AML-193 (cell line): ENCODE data around the gene ABCC10.
"Not testable (repeated sequence)": the region's sequence is repeated elsewhere in the genome, so short reads cannot be mapped to it uniquely, and the experiment has no call there.

Source experiments
- DNase-seq, 2 experiments: peaks; one replicate each; lab custom pipeline; 2025; lab: John Stamatoyannopoulos, UW

ABCC10 gene

GRCh38 chr6:43447604-43448003 lies 20.3 kb downstream of the ABCC10 start:
- no peak for DNase-seq

GRCh38 chr6:43448916-43449315 lies 21.6 kb downstream of the ABCC10 start:
- DNase-seq: no peak

GRCh38 chr6:43450699-43451131 lies 23.4 kb downstream of the ABCC10 start:
- DNase-seq: no peak

GRCh38 chr6:43451348-43451747 lies 24.0 kb downstream of the ABCC10 start:
- no peak for DNase-seq

- DNase-seq: no peak
These were observed 24.6 kb downstream of the ABCC10 start for GRCh38 chr6:43451939-43452338.

- DNase-seq: no peak
These were observed 25.6 kb downstream of the ABCC10 start for GRCh38 chr6:43452896-43453295.

- no peak for DNase-seq
These were observed 26.5 kb downstream of the ABCC10 start for GRCh38 chr6:43453831-43454230.

GRCh38 chr6:43454290-43454695 lies 27.0 kb downstream of the ABCC10 start:
- peak; percentile 15 to 18 for DNase-seq

GRCh38 chr6:43454696-43455530 lies 27.6 kb downstream of the ABCC10 start:
- no peak for DNase-seq

- no peak for DNase-seq
These were observed 28.4 kb downstream of the ABCC10 start, which contains the start of gene DLK2 for GRCh38 chr6:43455531-43456428. TSS of gene DLK2 (minus strand) at chr6:43455548. CDS start at chr6:43454825, 723 bp downstream.

GRCh38 chr6:43457643-43458042 lies 30.3 kb downstream of the ABCC10 start:
- no peak for DNase-seq

GRCh38 chr6:43458154-43458553 lies 30.8 kb downstream of the ABCC10 start:
- not testable (repeated sequence) for DNase-seq

- no peak for DNase-seq
These were observed 32.2 kb downstream of the ABCC10 start for GRCh38 chr6:43459535-43459934.

- DNase-seq: no peak
These were observed 32.7 kb downstream of the ABCC10 start for GRCh38 chr6:43460032-43460431.

- no peak for DNase-seq
These were observed 34.6 kb downstream of the ABCC10 start for GRCh38 chr6:43461936-43462335.

GRCh38 chr6:43464337-43464736 lies 37.0 kb downstream of the ABCC10 start:
- no peak for DNase-seq

- no peak for DNase-seq
These were observed 38.6 kb downstream of the ABCC10 start for GRCh38 chr6:43465948-43466347.

- not testable (repeated sequence) for DNase-seq
These were observed 39.9 kb downstream of the ABCC10 start for GRCh38 chr6:43467265-43467664.

GRCh38 chr6:43467752-43468151 lies 40.4 kb downstream of the ABCC10 start:
- no peak for DNase-seq

GRCh38 chr6:43468240-43468639 lies 40.9 kb downstream of the ABCC10 start:
- no peak for DNase-seq

- no peak for DNase-seq
These were observed 41.7 kb downstream of the ABCC10 start for GRCh38 chr6:43468748-43469681.

GRCh38 chr6:43469947-43470346 lies 42.6 kb downstream of the ABCC10 start:
- no peak for DNase-seq
